SU-DHL-6 (cell line): ENCODE results near the gene OR6S1.

Experiments used
- H2AFZ ChIP-seq: fragments of 200-600 bp; sonication (generic); 2 replicates; pipeline ENCODE4 v1.6.1; 2014; ENCODE audit warnings: low read depth, mild to moderate bottlenecking, moderate library complexity, mixed read lengths, antibody characterized with exemption, low read length; ENCODE audit not compliant: severe bottlenecking
- H3F3A ChIP-seq: fragments of 200-600 bp; shearing (Covaris generic); 2 replicates; pipeline ENCODE4 v1.6.0; 2016; ENCODE audit warnings: antibody characterized with exemption, mild to moderate bottlenecking; ENCODE audit not compliant: insufficient read depth
- H3K27ac ChIP-seq: fragments of 200-600 bp; sonication (generic); 2 replicates; pipeline ENCODE4 v1.5.1; 2016; ENCODE audit warnings: low read depth, mild to moderate bottlenecking, low read length, moderate library complexity, mixed read lengths
- H3K27me3 ChIP-seq: fragments of 200-600 bp; sonication (generic), shearing (Covaris generic); 2 replicates; pipeline ENCODE4 v1.6.0; 2014; ENCODE audit warnings: mild to moderate bottlenecking, low read length
- H3K36me3 ChIP-seq: fragments of 200-600 bp; sonication (generic); 2 replicates; pipeline ENCODE4 v1.6.1; 2014; ENCODE audit warnings: mild to moderate bottlenecking, low read length, mixed read lengths
- H3K4me2 ChIP-seq: fragments of 300-600, 200-600 bp; shearing (Covaris generic), sonication (generic); 2 replicates; pipeline ENCODE4 v1.6.0; 2014; ENCODE audit warnings: low read length, low read depth, mild to moderate bottlenecking; ENCODE audit not compliant: poor library complexity, severe bottlenecking
- H3K4me3 ChIP-seq: fragments of 200-600 bp; sonication (generic); 2 replicates; pipeline ENCODE4 v1.5.1; 2014; ENCODE audit warnings: antibody characterized with exemption, low read length, mild to moderate bottlenecking, mixed read lengths; ENCODE audit not compliant: insufficient read depth, poor library complexity, severe bottlenecking
- H3K79me2 ChIP-seq: fragments of 200-600 bp; sonication (generic); 2 replicates; pipeline ENCODE4 v1.6.1; 2014; ENCODE audit warnings: mild to moderate bottlenecking, low read length, moderate library complexity; ENCODE audit not compliant: insufficient read depth
- H3K9ac ChIP-seq: fragments of 200-600 bp; sonication (generic); 2 replicates; pipeline ENCODE4 v1.7.0; 2014; ENCODE audit warnings: mild to moderate bottlenecking, low read length
- H3K9me2 ChIP-seq: fragments of 200-600 bp; sonication (generic); replicated peaks from 2 replicates; pipeline ENCODE4 v1.6.1; 2014; ENCODE audit warnings: low read length; ENCODE audit not compliant: insufficient read depth
- H3K9me3 ChIP-seq: fragments of 200-600 bp; sonication (generic); 2 replicates; pipeline ENCODE4 v1.6.1; 2014; ENCODE audit warnings: low read length, mixed read lengths; ENCODE audit not compliant: insufficient read depth
- H4K20me1 ChIP-seq: fragments of 200-600 bp; sonication (generic); 2 replicates; pipeline ENCODE4 v1.6.1; 2014; ENCODE audit warnings: low read depth, mild to moderate bottlenecking, antibody characterized with exemption, low read length, moderate library complexity, mixed read lengths
- CTCF ChIP-seq: fragments of 200-600 bp; sonication (generic); IDR thresholded peaks from one replicate; pipeline ENCODE4 v1.5.1; 2017; ENCODE audit warnings: antibody characterized with exemption, mild to moderate bottlenecking, low read length, moderate library complexity; ENCODE audit not compliant: insufficient read depth, poor library complexity, severe bottlenecking
- EZH2phosphoT487 ChIP-seq: fragments of 200-600 bp; sonication (generic), shearing (Covaris generic); conservative IDR thresholded peaks from 2 replicates; pipeline ENCODE4 v1.6.1; 2018; ENCODE audit warnings: mild to moderate bottlenecking, antibody characterized with exemption, low read length, moderate library complexity, mixed read lengths

OR6S1 gene

GRCh38 chr14:20592574-20592973 is 48.9 kb downstream of the OR6S1 start:
- Histone ChIP-seq H4K20me1 (no peaks in the 10 kb centered on the region), H3K9me3 (no peaks in the 10 kb centered on the region), H3F3A (no peaks in the 10 kb centered on the region), H3K4me3 (no peak overlapping the region), H3K36me3 (no peaks in the 10 kb centered on the region), H3K79me2 (no peaks in the 10 kb centered on the region), H2AFZ (no peak overlapping the region), H3K4me2 (no peak overlapping the region), H3K27ac (no peak overlapping the region), H3K9ac (no peak overlapping the region), H3K27me3 (no peaks in the 10 kb centered on the region), H3K9me2 (no peaks in the 10 kb centered on the region)
- TF ChIP-seq EZH2phosphoT487 (no peak), CTCF (no peak)

- H3K27ac ChIP-seq = no peak within 1 kb of the TSS
- no peaks in the 10 kb centered on the region for H3F3A ChIP-seq
- H3K9ac ChIP-seq = no peak within 1 kb of the TSS
- H4K20me1 ChIP-seq = no peaks in the 10 kb centered on the region
- no peak within 1 kb of the TSS for H3K4me2 ChIP-seq
- H3K9me3 ChIP-seq = no peaks in the 10 kb centered on the region
- H3K27me3 ChIP-seq = no peaks in the 10 kb centered on the region
- H3K79me2 ChIP-seq = no peaks in the 10 kb centered on the region
- no peak within 1 kb of the TSS for H3K4me3 ChIP-seq
- TF ChIP-seq CTCF (no peak), EZH2phosphoT487 (no peak)
- H3K36me3 ChIP-seq = no peaks in the 10 kb centered on the region
- no peak within 1 kb of the TSS for H2AFZ ChIP-seq
- no peaks in the 10 kb centered on the region for H3K9me2 ChIP-seq
These were observed 50.3 kb downstream of the OR6S1 start, which contains the start of gene RNASE12 for GRCh38 chr14:20591235-20591634. RNASE12 (minus strand) TSS chr14:20591376; CDS start chr14:20590723, 653 bp downstream.
